M059J (cell line): ENCODE data around the gene RASA1. TPM values are rescaled to one million over a fixed set of nuclear protein-coding genes. Genes with fewer than 3 reads are reported as not detected.
"Not testable (repeated sequence)": the region's sequence is repeated elsewhere in the genome, so short reads cannot be mapped to it uniquely, and the experiment has no call there.

Experiments used
- DNase-seq: peaks from one replicate; pipeline ENCODE4 v3.0.0-alpha.2; 2012; ENCODE audit warnings: low read depth
- total RNA-seq: library from RNA; depleted of rRNA; stranded (reverse); fragments of >200 nt; shearing (Covaris generic); gene quantifications from 2 replicates; pipeline ENCODE4 v1.2.3, GENCODE V29; 2014; rRNA removed

The RASA1 gene
- 20.1 and 31.3 TPM in 2 replicates for total RNA-seq

- peak; percentile 93 for DNase-seq
These were observed at the start of gene RASA1 for GRCh38 chr5:87267574-87268125. Gene RASA1 (plus strand): TSS chr5:87267883. CDS start chr5:87268452, 569 bp downstream.

- peak; percentile 15 for DNase-seq
These were observed 37.9 kb upstream of the RASA1 start for GRCh38 chr5:87229780-87230179.

DNA sequence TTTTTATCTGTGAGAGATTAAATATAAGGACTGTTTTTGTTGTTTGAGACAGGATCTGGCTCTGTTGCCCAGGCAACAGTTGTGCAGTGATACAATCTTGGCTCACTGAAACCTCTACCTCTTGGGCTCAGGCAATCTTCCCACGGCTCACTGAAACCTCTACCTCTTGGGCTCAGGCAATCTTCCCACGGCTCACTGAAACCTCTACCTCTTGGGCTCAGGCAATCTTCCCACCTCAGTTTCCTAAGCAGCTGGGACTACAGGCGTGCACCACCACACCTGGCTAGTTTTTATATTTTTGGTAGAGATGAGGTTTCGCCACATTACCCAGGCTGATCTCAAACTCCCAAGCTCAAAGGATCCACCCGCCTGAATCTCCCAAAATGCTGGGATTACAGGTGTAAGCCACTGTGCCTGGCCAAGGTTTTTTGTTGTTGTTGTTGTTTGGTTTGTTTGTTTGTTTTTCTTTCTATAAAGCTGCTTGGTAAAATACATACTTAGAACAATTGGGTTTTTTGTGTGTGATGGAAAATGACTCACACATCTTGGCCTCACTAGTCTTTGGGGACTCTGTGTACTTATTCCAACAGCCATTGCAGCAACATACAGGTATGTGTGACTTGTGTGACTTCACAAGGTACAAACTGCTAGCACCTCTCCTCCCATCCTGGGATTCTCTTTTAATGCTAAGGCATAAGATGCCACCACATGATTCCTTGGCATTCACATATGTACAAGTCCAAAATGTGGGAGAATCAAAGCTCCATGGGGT, 36.5 kb upstream of the RASA1 start:
- DNase-seq = peak; percentile 47

GRCh38 chr5:87233143-87233542, 34.5 kb upstream of the RASA1 start:
- DNase-seq = no peak

DNA sequence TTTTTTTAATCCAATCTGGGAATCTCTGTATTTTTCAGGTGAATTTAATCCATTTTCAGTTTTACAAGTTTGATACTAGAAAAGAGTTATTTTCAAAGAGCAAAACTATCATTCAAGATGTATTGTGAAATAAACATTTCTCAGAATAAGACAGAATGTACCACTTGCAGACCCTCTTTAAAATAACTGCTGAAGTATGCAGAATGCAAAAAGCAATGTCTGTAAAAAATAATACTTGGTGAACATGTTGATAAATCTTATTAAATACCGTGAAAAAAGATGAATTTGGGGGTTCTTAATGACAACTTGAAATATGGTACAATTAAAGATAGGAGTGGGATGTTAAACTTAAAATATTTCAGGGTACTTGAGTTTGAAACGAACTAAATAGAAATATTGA, 26.1 kb upstream of the RASA1 start:
- DNase-seq = no peak

- DNase-seq = no peak
These were observed 25.4 kb upstream of the RASA1 start for GRCh38 chr5:87242242-87242641.

GRCh38 chr5:87243161-87243844, 24.4 kb upstream of the RASA1 start:
- DNase-seq = peak; percentile 78

DNA sequence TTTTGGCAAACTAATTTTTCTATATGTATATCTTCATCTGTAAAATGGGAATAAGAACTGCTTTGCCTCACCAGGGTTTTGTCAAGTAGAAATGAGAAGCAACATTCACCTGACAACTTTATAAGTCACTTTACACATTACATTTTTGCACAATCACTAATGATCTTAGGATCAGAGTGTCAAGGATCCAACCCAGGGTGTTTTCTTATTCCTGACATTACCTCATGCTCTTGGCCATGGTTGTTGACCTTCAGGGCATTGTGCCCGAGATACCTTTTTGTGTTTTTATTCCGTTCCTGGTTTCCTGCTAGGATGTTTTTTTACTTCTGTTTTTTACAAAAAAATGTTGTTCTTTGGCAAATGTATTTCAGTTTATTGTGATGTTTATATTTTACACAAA, 22.2 kb upstream of the RASA1 start:
- DNase-seq = no peak

DNA sequence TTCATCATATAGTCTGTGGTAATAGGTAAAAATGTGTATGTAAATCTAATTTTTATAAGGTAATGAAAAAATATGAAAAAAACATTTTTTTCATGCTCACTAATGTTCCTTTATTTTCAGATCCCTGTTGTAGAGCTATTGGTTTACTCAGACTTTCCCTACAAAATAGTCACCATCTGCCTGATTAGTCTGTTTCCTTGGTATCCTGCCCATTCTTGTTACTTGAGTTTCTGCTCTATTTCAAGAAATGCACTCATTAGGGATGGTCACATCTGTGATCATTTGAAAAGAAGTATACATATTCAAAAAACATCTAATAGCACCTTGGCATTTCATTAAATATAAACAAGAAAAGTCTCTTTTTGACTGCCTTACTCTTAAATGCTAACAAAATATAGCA, 21.6 kb upstream of the RASA1 start:
- DNase-seq = no peak

- no peak for DNase-seq
These were observed 15.4 kb upstream of the RASA1 start for GRCh38 chr5:87252283-87252605.

DNA sequence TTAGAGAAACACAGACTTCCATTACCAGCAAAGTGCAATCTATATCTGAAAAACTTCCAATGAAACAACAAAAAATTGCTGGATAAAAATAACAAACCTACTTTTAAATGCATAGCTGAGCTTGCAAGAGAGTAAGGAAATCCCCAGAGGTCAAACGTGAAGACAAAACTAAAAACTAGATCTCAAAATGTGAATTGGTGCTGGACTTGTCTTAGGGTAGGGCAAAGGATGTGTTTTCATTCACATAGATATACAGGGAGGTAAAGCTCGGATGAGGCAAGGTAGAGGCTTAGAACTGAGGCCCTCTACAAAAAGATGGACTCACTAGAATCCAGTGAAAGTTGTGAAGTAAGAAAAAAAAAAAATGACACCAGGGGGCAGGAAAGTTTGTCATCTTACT, 13.6 kb upstream of the RASA1 start:
- no peak for DNase-seq

GRCh38 chr5:87258507-87258906, 9.2 kb upstream of the RASA1 start:
- no peak for DNase-seq

- DNase-seq = no peak
These were observed 7.0 kb upstream of the RASA1 start for GRCh38 chr5:87260604-87261192.

DNA sequence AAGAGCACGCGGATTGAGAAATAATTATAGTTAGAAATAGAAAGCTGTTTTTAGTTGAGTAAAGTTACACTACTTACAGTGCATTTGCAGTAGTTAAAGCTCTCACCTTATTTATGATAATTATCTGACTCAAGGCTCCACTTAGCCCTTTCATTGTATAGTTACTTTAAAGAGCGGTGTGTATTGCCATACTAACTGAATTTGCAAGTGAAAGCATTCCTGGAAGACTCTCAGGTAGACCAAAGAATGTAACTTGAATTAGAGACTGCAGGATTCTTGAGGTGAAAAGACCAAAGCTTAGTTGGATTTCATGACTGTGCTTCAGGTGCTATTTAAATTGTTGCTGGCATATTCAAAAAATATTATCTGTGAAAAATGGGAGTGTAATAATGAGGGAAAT, 4.2 kb upstream of the RASA1 start:
- no peak for DNase-seq

- DNase-seq = no peak
These were observed 639 bp upstream of the RASA1 start for GRCh38 chr5:87266914-87267573.

GRCh38 chr5:87268126-87268969, 665 bp downstream of the RASA1 start:
- DNase-seq = peak; percentile 63

- no peak for DNase-seq
These were observed 1.3 kb downstream of the RASA1 start for GRCh38 chr5:87268970-87269377.

- not testable (repeated sequence) for DNase-seq
These were observed 3.2 kb downstream of the RASA1 start for GRCh38 chr5:87270888-87271287.

- DNase-seq = no peak
These were observed 9.0 kb downstream of the RASA1 start for GRCh38 chr5:87276655-87277054.

- DNase-seq = no peak
These were observed 9.7 kb downstream of the RASA1 start for GRCh38 chr5:87277279-87277835.

GRCh38 chr5:87278590-87279100, 11.0 kb downstream of the RASA1 start:
- no peak for DNase-seq
